Astrocyte (in vitro differentiated cells and primary cell): ENCODE measurements around the gene LEFTY2. TPM values are rescaled to one million over a fixed set of nuclear protein-coding genes. Genes with fewer than 3 reads are reported as not detected.

ENCODE experiments used
- DNase-seq: peaks from one replicate; pipeline ENCODE4 v3.0.0-alpha.2; 2010; ENCODE audit warnings: low read depth
- FAIRE-seq: peaks from 2 replicates; lab custom pipeline; 2011; peaks lifted over from hg19 to GRCh38; lab: Jason Lieb, UNC
- H2AFZ ChIP-seq: 2 replicates; pipeline ENCODE4 v1.6.0; 2012; ENCODE audit warnings: low read depth, low read length, inconsistent platforms
- H3K27ac ChIP-seq: 2 replicates; pipeline ENCODE4 v1.5.1; 2011; ENCODE audit warnings: low read depth, low read length, inconsistent platforms
- H3K27me3 ChIP-seq: 2 replicates; pipeline ENCODE4 v1.6.0; 2011; ENCODE audit warnings: low read length, inconsistent platforms; ENCODE audit not compliant: insufficient read depth
- H3K36me3 ChIP-seq: 2 replicates; pipeline ENCODE4 v1.5.1; 2011; ENCODE audit warnings: low read length, inconsistent platforms; ENCODE audit not compliant: insufficient read depth
- H3K4me1 ChIP-seq: 2 replicates; pipeline ENCODE4 v1.5.1; 2011; ENCODE audit warnings: low read length, inconsistent platforms; ENCODE audit not compliant: insufficient read depth
- H3K4me2 ChIP-seq: 2 replicates; pipeline ENCODE4 v1.6.0; 2012; ENCODE audit warnings: low read length, inconsistent platforms
- H3K4me3 ChIP-seq: 2 replicates; pipeline ENCODE4 v1.5.1; 2011; ENCODE audit warnings: low read depth, mild to moderate bottlenecking, low read length, inconsistent platforms; ENCODE audit not compliant: insufficient read depth
- H3K79me2 ChIP-seq: 2 replicates; pipeline ENCODE4 v1.6.0; 2012; ENCODE audit warnings: mild to moderate bottlenecking, low read length, inconsistent platforms; ENCODE audit not compliant: insufficient read depth
- H3K9ac ChIP-seq: 2 replicates; pipeline ENCODE4 v1.6.0; 2012; ENCODE audit warnings: mild to moderate bottlenecking, low read length, inconsistent platforms
- H3K9me3 ChIP-seq: 2 replicates; pipeline ENCODE4 v1.5.1; 2012; ENCODE audit warnings: low read depth, mild to moderate bottlenecking, low read length, inconsistent platforms; ENCODE audit not compliant: insufficient read depth
- H4K20me1 ChIP-seq: 2 replicates; pipeline ENCODE4 v1.6.0; 2012; ENCODE audit warnings: low read length, inconsistent platforms; ENCODE audit not compliant: insufficient read depth
- H3K27ac Mint-ChIP-seq: one replicate; pipeline ENCODE4 v1.8.0; 2021; ENCODE audit warnings: mild to moderate bottlenecking, mixed read lengths; ENCODE audit not compliant: unreplicated experiment
- H3K27me3 Mint-ChIP-seq: one replicate; pipeline ENCODE4 v1.8.0; 2021; ENCODE audit warnings: low read depth, mixed read lengths; ENCODE audit not compliant: unreplicated experiment
- H3K36me3 Mint-ChIP-seq: one replicate; pipeline ENCODE4 v1.8.0; 2021; ENCODE audit warnings: low read depth, mixed read lengths; ENCODE audit not compliant: unreplicated experiment
- H3K4me1 Mint-ChIP-seq: one replicate; pipeline ENCODE4 v1.8.0; 2021; ENCODE audit warnings: low read depth, mixed read lengths; ENCODE audit not compliant: unreplicated experiment
- H3K4me3 Mint-ChIP-seq: one replicate; pipeline ENCODE4 v1.8.0; 2021; ENCODE audit warnings: mild to moderate bottlenecking, moderate library complexity, mixed read lengths; ENCODE audit not compliant: unreplicated experiment
- H3K9me3 Mint-ChIP-seq: one replicate; pipeline ENCODE4 v1.8.0; 2021; ENCODE audit warnings: mild to moderate bottlenecking, mixed read lengths; ENCODE audit not compliant: unreplicated experiment
- CTCF ChIP-seq: IDR thresholded peaks from 2 replicates; pipeline ENCODE4 v1.5.1; 2011; ENCODE audit warnings: low read depth, mild to moderate bottlenecking, inconsistent platforms, low read length, moderate library complexity; ENCODE audit not compliant: insufficient read depth
- EZH2 ChIP-seq: IDR thresholded peaks from 2 replicates; pipeline ENCODE4 v1.6.1; 2012; ENCODE audit warnings: mild to moderate bottlenecking, low read length, inconsistent platforms; ENCODE audit not compliant: insufficient read depth
- total RNA-seq: library from RNA; stranded (reverse); gene quantifications from 2 replicates; pipeline ENCODE4 v1.2.1, GENCODE V29; 2021

LEFTY2 gene
- total RNA-seq, 1 donor from 2014 or later, result 7.0 TPM

GRCh38 chr1:225934711-225935110 lies 6.3 kb downstream of the LEFTY2 start:
- Histone ChIP-seq H3K4me1 (no peaks in the 10 kb centered on the region), H3K9ac (no peak overlapping the region), H3K27me3 (no peaks in the 10 kb centered on the region), H4K20me1 (no peaks in the 10 kb centered on the region), H3K4me2 (no peak overlapping the region), H3K79me2 (no peaks in the 10 kb centered on the region), H3K27ac (no peak overlapping the region), H3K9me3 (no peaks in the 10 kb centered on the region), H3K4me3 (no peak overlapping the region), H3K36me3 (no peaks in the 10 kb centered on the region), H2AFZ (no peak overlapping the region)
- FAIRE-seq (no peak), DNase-seq (no peak)
- Mint-ChIP-seq H3K36me3 (no peaks in the 10 kb centered on the region), H3K27me3 (peaks cover 4% of the 10 kb centered on the region), H3K27ac (no peak overlapping the region), H3K4me1 (no peaks in the 10 kb centered on the region), H3K9me3 (no peaks in the 10 kb centered on the region), H3K4me3 (no peak overlapping the region)
- TF ChIP-seq CTCF (no peak), EZH2 (no peak)

DNA sequence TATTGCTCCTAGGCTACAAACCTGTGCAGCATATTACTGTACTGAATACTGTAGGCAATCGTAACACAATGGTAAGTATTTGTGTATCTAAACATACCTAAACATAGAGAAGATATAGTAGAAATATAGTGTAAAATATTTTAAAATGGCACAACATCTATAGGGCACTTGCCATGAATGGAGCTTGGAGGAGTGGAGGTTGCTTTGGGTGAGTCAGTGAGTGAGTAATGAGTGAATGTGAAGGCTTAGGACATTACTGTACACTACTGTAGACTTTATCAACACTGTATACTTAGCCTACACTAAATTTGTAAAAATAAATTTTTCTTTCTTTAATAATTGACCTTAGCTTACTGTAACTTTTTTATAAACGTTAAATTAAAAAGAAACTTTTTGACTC lies 7.9 kb downstream of the LEFTY2 start:
- no peaks in the 10 kb centered on the region for H3K36me3 Mint-ChIP-seq
- FAIRE-seq, result no peak
- H3K27ac ChIP-seq, result no peak overlapping the region
- no peak overlapping the region for H2AFZ ChIP-seq
- no peak overlapping the region for H3K9ac ChIP-seq
- no peak overlapping the region for H3K27ac Mint-ChIP-seq
- no peaks in the 10 kb centered on the region for H3K36me3 ChIP-seq
- peaks cover 2% of the 10 kb centered on the region for H3K27me3 Mint-ChIP-seq
- no peaks in the 10 kb centered on the region for H3K4me1 Mint-ChIP-seq
- no peak for TF ChIP-seq EZH2
- TF ChIP-seq CTCF, result no peak
- H4K20me1 ChIP-seq, result no peaks in the 10 kb centered on the region
- no peak overlapping the region for H3K4me3 ChIP-seq
- no peaks in the 10 kb centered on the region for H3K4me1 ChIP-seq
- peak; percentile 57 for DNase-seq
- no peak overlapping the region for H3K4me3 Mint-ChIP-seq
- no peaks in the 10 kb centered on the region for H3K9me3 ChIP-seq
- H3K9me3 Mint-ChIP-seq, result no peaks in the 10 kb centered on the region
- no peaks in the 10 kb centered on the region for H3K27me3 ChIP-seq
- H3K79me2 ChIP-seq, result no peaks in the 10 kb centered on the region
- H3K4me2 ChIP-seq, result no peak overlapping the region

GRCh38 chr1:225931270-225932136 lies 9.5 kb downstream of the LEFTY2 start:
- no peaks in the 10 kb centered on the region for H3K79me2 ChIP-seq
- TF ChIP-seq CTCF (no peak), EZH2 (no peak)
- Mint-ChIP-seq H3K4me3 (no peak overlapping the region), H3K27me3 (no peaks in the 10 kb centered on the region), H3K4me1 (no peaks in the 10 kb centered on the region), H3K27ac (no peak overlapping the region), H3K9me3 (no peaks in the 10 kb centered on the region), H3K36me3 (no peaks in the 10 kb centered on the region)
- H3K9ac ChIP-seq, result no peak overlapping the region
- DNase-seq (no peak), FAIRE-seq (no peak)
- no peaks in the 10 kb centered on the region for H3K27me3 ChIP-seq
- no peaks in the 10 kb centered on the region for H3K4me1 ChIP-seq
- H3K9me3 ChIP-seq, result no peaks in the 10 kb centered on the region
- peak overlapping the region; percentile 39 for H2AFZ ChIP-seq
- H3K4me3 ChIP-seq, result no peak overlapping the region
- H4K20me1 ChIP-seq, result no peaks in the 10 kb centered on the region
- no peak overlapping the region for H3K4me2 ChIP-seq
- no peaks in the 10 kb centered on the region for H3K36me3 ChIP-seq
- no peak overlapping the region for H3K27ac ChIP-seq
